UCSD-AML1 (cell line): Measurements from ENCODE around the gene TPP2.

Source experiments
- DNase-seq: peaks from one replicate; lab custom pipeline; 2025; ENCODE audit not compliant: unreplicated experiment; lab: John Stamatoyannopoulos, UW

Gene TPP2

GRCh38 chr13:102718746-102719145, 122.0 kb downstream of the TPP2 start:
- no peak for DNase-seq

- no peak for DNase-seq
Observed at GRCh38 chr13:102721800-102722231, 125.0 kb downstream of the TPP2 start.

- no peak for DNase-seq
Observed at GRCh38 chr13:102724923-102725322, 128.1 kb downstream of the TPP2 start.

- no peak for DNase-seq
Observed at GRCh38 chr13:102726430-102726829, 129.6 kb downstream of the TPP2 start.
